Heart right ventricle (tissue), 16 donors: ENCODE data around the gene HLF. TPM values are rescaled to one million over a fixed set of nuclear protein-coding genes. Genes with fewer than 3 reads are reported as not detected.

Experiments
- ATAC-seq, 8 donors: fragments of 200-7000 bp; cut with Tn5 transposase; one replicate each; pipeline ENCODE4 v1.9.1; 2020; ENCODE audit warnings: mild to moderate bottlenecking in 8 of 8, moderate library complexity in 8 of 8, moderate number of reproducible peaks in 1 of 8
- DNase-seq, 2 donors: peaks; one replicate each; pipeline ENCODE4 v3.0.0-alpha.2; 2020
- H3K27ac ChIP-seq, 10 donors: fragments of 200-600 bp; sonication (generic) in 2 of 10; one replicate each; pipeline versions ENCODE4 v1.5.0 to v1.8.0; 2020 to 2022; ENCODE audit warnings: mild to moderate bottlenecking in 3 of 10
- H3K27me3 ChIP-seq, 7 donors: fragments of 200-600 bp; one replicate each; pipeline ENCODE4 v1.8.0; 2021 to 2022; ENCODE audit warnings: mild to moderate bottlenecking in 2 of 7
- H3K36me3 ChIP-seq, 9 donors: fragments of 200-600 bp; sonication (generic) in 1 of 9; one replicate each; pipeline versions ENCODE4 v1.5.0 to v1.8.0; 2020 to 2022; ENCODE audit warnings: mild to moderate bottlenecking in 2 of 9
- H3K4me1 ChIP-seq, 9 donors: fragments of 200-600 bp; sonication (generic) in 1 of 9; one replicate each; pipeline versions ENCODE4 v1.5.0 to v1.8.0; 2020 to 2022; ENCODE audit warnings: mild to moderate bottlenecking in 4 of 9
- H3K4me3 ChIP-seq, 10 donors: fragments of 200-600 bp; sonication (generic) in 2 of 10; one replicate each; pipeline versions ENCODE4 v1.5.0 to v1.8.0; 2020 to 2022; ENCODE audit warnings: mild to moderate bottlenecking in 7 of 10, moderate library complexity in 2 of 10
- H3K9me3 ChIP-seq, 11 donors: fragments of 200-600 bp in 10 of 11; sonication (generic) in 2 of 11; one replicate each; pipeline versions ENCODE4 v1.5.0 to v1.8.0; 2013 to 2022; ENCODE audit warnings: mild to moderate bottlenecking in 2 of 11, control low read depth in 1 of 11, moderate library complexity in 1 of 11
- WGBS, 2 donors: extraction: QIAGEN DNeasy Blood & Tissue Kit; methylation state at CpG; one replicate each; pipeline ENCODE4 v1.1.7; 2013; ENCODE audit warnings: inconsistent platforms in 1 of 2; 5-methylcytosine and 5-hydroxymethylcytosine counted together
- intact Hi-C, 10 donors: fragments of 100-400 bp; cut with DNase I; formaldehyde crosslinking; loops; one replicate each; pipeline versions ENCODE4 v1.11.1 to v1.14.2; 2022
- polyA plus RNA-seq, 2 donors: library from polyadenylated mRNA; stranded (reverse); fragments of 200-250 nt; gene quantifications; one replicate each; pipeline ENCODE4 v1.2.3, GENCODE V29; 2013
- total RNA-seq, 10 donors: library from RNA; stranded (reverse); fragmentation: NEBNext Ultra II Directional in 3 of 10; extraction: Animal tissue kit (Norgen Biotek cat#: 25700) in 3 of 10; gene quantifications; one replicate each; pipeline versions ENCODE4 v1.2.1 to v1.2.4, GENCODE V29; 2021 to 2023
- TF ChIP-seq, protein P1 (sequence below), 9 donors: fragments of 200-600 bp; sonication (generic) in 2 of 9; IDR thresholded peaks; one replicate each; pipeline versions ENCODE4 v1.5.0 to v1.8.0; 2021 to 2022; ENCODE audit warnings: antibody characterized with exemption in 9 of 9, mild to moderate bottlenecking in 5 of 9, moderate library complexity in 1 of 9
- donor health status: Arrhythmogenic right ventricular cardiomyopathy.
- donor health status: ischemic (EF 13 %, LVEDD 7.1; RV severe dilation, severe dysfunction).
- donor health status: healthy with polysubstance abuse.
- donor health status: DM: no; HTN: yes; CAD: no.
- donor health status: DM: no; HTN: no; CAD: no.
- donor health status: ischemic (EF 25% LVEDD 6.9; RV normal size, moderate dysfunction).
- donor health status: ischemic (EF 25% LVEDD 5.7; RV mildly dilated, moderate dysfunction).
- donor health status: healthy.
- donor health status: DM: yes; HTN: yes; CAD: no.
- donor health status: Ischemic cardiomyopathy.
- donor health status: ischemic (EF 35%, LVEDD 5.7; RV mildly dilated, moderate dysfunction).
- donor health status: nonischemic (EF 11% LVEDD 7.7; RV severe dilation, severe dysfunction).
- donor health status: DM: yes; HTN: yes; CAD: no.
- donor health status: PGD.
- donor health status: ischemic (EF 29% LVEDD 5.4; RV normal size, mild dysfunction).
- donor health status: nonischemic (EF 23%, LVEDD 6.1; RV moderate dilation, normal function).

The HLF gene
- total and polyA plus RNA-seq, 12 donors = 4.1 to 42.5 (median 30.1) TPM

DNA sequence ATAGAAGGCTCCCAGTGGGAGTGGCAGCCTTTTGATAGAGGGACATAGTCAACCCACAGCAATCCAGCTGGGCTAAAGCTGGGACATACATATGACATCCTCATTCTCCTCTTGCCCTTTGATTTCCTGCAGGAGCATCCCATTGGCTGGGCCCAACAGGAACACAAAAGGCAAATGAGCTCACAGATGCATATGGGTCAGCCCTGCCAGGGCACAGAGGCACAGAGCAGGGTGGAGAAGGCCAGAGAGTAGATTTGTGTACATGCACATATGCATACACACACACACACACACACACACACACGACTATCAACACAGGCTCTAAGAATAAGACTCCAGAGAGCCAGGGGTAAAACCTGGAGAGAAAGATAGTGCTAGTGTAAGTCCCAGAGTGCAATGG lies 98.3 kb downstream of the HLF start:
- intact Hi-C loops = no loop called here

DNA sequence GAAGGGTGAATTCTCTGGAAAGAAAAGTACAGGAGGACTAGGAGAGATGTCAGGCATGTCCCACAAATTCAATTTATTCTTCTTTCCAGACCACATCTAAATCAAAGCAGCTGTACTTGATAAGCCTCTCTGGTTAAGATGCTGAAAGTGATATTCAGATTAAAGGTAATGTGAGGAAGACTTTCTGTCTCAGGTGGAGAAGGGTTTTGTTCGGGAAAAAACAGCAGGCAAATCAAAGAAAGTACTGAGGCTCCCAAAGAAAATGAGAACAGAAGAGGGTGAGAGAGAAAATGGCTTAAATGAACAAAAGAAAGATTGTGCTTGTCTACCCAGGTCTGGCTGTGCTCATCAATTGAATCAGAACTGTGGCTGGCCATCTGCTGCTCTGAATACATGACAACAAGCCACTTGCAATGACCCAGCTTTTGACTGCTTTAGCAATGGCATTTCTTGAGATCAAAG lies 101.3 kb downstream of the HLF start:
- Histone ChIP-seq H3K4me3 (no peak overlapping the region), H3K27me3 (no peaks in the 10 kb centered on the region), H3K9me3 (peaks cover 0 to 10% (median 5%) of the 10 kb centered on the region in 11 donors), H3K27ac (no peak overlapping the region), H3K4me1 (no peaks in the 10 kb centered on the region), H3K36me3 (no peaks in the 10 kb centered on the region)
- DNase-seq (no peak), ATAC-seq (no peak)
- 71 to 82% methylated on average over 1 of the region's 1 CpG for WGBS, 2 donors
- intact Hi-C loops = no loop called here
- TF ChIP-seq, protein P1, sequence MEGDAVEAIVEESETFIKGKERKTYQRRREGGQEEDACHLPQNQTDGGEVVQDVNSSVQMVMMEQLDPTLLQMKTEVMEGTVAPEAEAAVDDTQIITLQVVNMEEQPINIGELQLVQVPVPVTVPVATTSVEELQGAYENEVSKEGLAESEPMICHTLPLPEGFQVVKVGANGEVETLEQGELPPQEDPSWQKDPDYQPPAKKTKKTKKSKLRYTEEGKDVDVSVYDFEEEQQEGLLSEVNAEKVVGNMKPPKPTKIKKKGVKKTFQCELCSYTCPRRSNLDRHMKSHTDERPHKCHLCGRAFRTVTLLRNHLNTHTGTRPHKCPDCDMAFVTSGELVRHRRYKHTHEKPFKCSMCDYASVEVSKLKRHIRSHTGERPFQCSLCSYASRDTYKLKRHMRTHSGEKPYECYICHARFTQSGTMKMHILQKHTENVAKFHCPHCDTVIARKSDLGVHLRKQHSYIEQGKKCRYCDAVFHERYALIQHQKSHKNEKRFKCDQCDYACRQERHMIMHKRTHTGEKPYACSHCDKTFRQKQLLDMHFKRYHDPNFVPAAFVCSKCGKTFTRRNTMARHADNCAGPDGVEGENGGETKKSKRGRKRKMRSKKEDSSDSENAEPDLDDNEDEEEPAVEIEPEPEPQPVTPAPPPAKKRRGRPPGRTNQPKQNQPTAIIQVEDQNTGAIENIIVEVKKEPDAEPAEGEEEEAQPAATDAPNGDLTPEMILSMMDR (IDR thresholded peaks at IDR 0.05) = no peak

More for the DNA sequence above, 98.3 kb downstream of the HLF start:
- ATAC-seq (no peak), DNase-seq (no peak)
- H3K4me1 ChIP-seq = no peaks in the 10 kb centered on the region
- no peak overlapping the region for H3K4me3 ChIP-seq
- no peaks in the 10 kb centered on the region for H3K36me3 ChIP-seq
- 65 to 67% methylated on average over 1 of the region's 1 CpG for WGBS, 2 donors
- TF ChIP-seq, protein P1 (IDR thresholded peaks at IDR 0.05) = no peak
- H3K27ac ChIP-seq = no peak overlapping the region
- H3K9me3 ChIP-seq = peaks cover 0 to 20% (median 6%) of the 10 kb centered on the region in 11 donors
- no peaks in the 10 kb centered on the region for H3K27me3 ChIP-seq

DNA sequence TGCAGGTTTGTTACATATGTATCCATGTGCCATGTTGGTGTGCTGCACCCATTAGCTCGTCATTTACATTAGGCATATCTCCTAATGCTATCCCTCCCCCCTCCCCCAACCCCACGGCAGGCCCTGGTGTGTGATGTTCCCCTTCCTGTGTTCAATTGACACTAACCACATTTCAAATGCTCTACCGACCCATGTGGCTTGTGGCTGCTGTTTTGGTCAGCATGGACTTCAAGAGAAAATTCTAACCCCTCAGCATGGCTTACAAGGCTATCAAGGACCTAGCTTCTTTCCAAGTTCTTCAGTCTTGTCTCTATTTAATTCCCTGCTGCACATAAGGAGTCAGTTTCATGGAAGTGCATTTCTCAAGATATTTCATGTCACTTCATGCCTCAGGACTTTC lies 103.9 kb downstream of the HLF start:
- H3K27me3 ChIP-seq = no peaks in the 10 kb centered on the region
- 52 to 55% methylated on average over 3 of the region's 3 CpGs for WGBS, 2 donors
- H3K36me3 ChIP-seq = no peaks in the 10 kb centered on the region
- no peaks in the 10 kb centered on the region for H3K4me1 ChIP-seq
- no peak overlapping the region for H3K4me3 ChIP-seq
- DNase-seq = no peak
- no peaks in the 10 kb centered on the region for H3K9me3 ChIP-seq
- H3K27ac ChIP-seq = no peak overlapping the region
- TF ChIP-seq, protein P1 (IDR thresholded peaks at IDR 0.05) = no peak
- intact Hi-C loops = no loop called here
- ATAC-seq = no peak

Other genes with a start within 250 kb of the HLF start
- 10 to 100 TPM in 6 of 10 donors, 1 to 10 TPM in 4; 6.7 to 20.8 (median 11.4) TPM for gene MMD, start 156.9 kb downstream of the HLF start, total RNA-seq
- gene MMD, start 156.9 kb downstream of the HLF start, polyA plus RNA-seq = 1 to 10 TPM; 6.4 to 9.7 TPM
- not detected for gene SMIM36, start 246.5 kb downstream of the HLF start, total RNA-seq
- not detected for gene SMIM36, start 246.5 kb downstream of the HLF start, polyA plus RNA-seq